Skin of body (tissue), 2 donors: ENCODE results near the gene DUSP6. TPM values are rescaled to one million over a fixed set of nuclear protein-coding genes. Genes with fewer than 3 reads are reported as not detected.

ENCODE experiments used
- DNase-seq: peaks from one replicate; lab custom pipeline; 2025; lab: John Stamatoyannopoulos, UW
- total RNA-seq: library from RNA; depleted of rRNA; stranded (reverse); fragments of >200 nt; gene quantifications from one replicate; pipeline ENCODE4 v1.2.3, GENCODE V29; 2014

DUSP6 gene
- 57.8 TPM for total RNA-seq

GRCh38 chr12:89352492-89353187 is at the start of gene DUSP6:
Gene DUSP6, minus strand, starts transcription at chr12:89352501. Its CDS starts 462 bp downstream, at chr12:89352039.
- DNase-seq = peak; percentile 97

- no peak for DNase-seq
These were observed 49.2 kb upstream of the DUSP6 start for GRCh38 chr12:89401433-89402058.

- DNase-seq = no peak
These were observed 48.1 kb upstream of the DUSP6 start for GRCh38 chr12:89400415-89400814.

- no peak for DNase-seq
These were observed 43.4 kb upstream of the DUSP6 start for GRCh38 chr12:89395712-89396111.

GRCh38 chr12:89393551-89394121 is 41.3 kb upstream of the DUSP6 start:
- DNase-seq = no peak

- no peak for DNase-seq
These were observed 40.1 kb upstream of the DUSP6 start for GRCh38 chr12:89392391-89392790.

GRCh38 chr12:89391726-89392336 is 39.5 kb upstream of the DUSP6 start:
- DNase-seq = no peak

- DNase-seq = peak; percentile 10
These were observed 38.7 kb upstream of the DUSP6 start for GRCh38 chr12:89390802-89391673.

GRCh38 chr12:89389755-89390661 is 37.7 kb upstream of the DUSP6 start:
- no peak for DNase-seq

- no peak for DNase-seq
These were observed 33.8 kb upstream of the DUSP6 start for GRCh38 chr12:89386138-89386537.

GRCh38 chr12:89384807-89385206 is 32.5 kb upstream of the DUSP6 start:
- no peak for DNase-seq

GRCh38 chr12:89384050-89384758 is 31.9 kb upstream of the DUSP6 start:
- DNase-seq = peak; percentile 73

- DNase-seq = peak; percentile 16
These were observed 31.1 kb upstream of the DUSP6 start for GRCh38 chr12:89383235-89384049.

GRCh38 chr12:89382328-89382727 is 30.0 kb upstream of the DUSP6 start:
- DNase-seq = no peak

GRCh38 chr12:89379839-89380467 is 27.7 kb upstream of the DUSP6 start:
- DNase-seq = no peak

- no peak for DNase-seq
These were observed 27.0 kb upstream of the DUSP6 start for GRCh38 chr12:89379148-89379838.

GRCh38 chr12:89376844-89377243 is 24.5 kb upstream of the DUSP6 start:
- DNase-seq = no peak

GRCh38 chr12:89376202-89376529 is 23.9 kb upstream of the DUSP6 start:
- no peak for DNase-seq
